ENCODE data around the gene AFTPH. TPM values are rescaled to one million over a fixed set of nuclear protein-coding genes. Genes with fewer than 3 reads are reported as not detected.

Gene AFTPH
- total RNA-seq, 1 experiment from 2014 or later: 42.2 TPM

DNA sequence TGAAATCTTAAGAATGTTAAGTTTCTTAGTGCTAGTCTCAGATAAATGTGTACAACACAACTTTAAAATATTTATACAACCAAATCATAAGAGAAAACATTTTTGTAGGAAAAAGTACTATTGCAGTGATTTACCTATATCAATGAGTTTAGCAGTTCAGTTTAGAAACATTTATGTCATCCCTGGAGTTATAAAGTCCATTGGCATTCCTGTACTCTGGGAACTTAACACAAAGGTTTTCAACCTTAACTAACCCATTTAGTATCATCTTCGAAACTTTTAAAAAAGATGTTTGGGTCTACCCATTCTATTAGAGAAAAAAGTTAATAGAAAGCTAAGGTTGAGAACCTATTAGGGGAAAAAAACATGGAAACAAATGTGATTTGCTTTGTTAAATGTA, 10.9 kb downstream of the AFTPH start:
- no peak for DNase-seq
- H3K27ac Mint-ChIP-seq (ENCODE audit: unreplicated experiment): no peak overlapping the region
- BruUV-seq (replicated peaks): no TSS peak
- intact Hi-C loops (cut with micrococcal nuclease; ENCODE audit: unreplicated experiment): loop anchor here (10.0 kb wide), 1 partner anchor 410 kb away; no protein-coding TSS in a partner anchor
- TF ChIP-seq, protein P1, sequence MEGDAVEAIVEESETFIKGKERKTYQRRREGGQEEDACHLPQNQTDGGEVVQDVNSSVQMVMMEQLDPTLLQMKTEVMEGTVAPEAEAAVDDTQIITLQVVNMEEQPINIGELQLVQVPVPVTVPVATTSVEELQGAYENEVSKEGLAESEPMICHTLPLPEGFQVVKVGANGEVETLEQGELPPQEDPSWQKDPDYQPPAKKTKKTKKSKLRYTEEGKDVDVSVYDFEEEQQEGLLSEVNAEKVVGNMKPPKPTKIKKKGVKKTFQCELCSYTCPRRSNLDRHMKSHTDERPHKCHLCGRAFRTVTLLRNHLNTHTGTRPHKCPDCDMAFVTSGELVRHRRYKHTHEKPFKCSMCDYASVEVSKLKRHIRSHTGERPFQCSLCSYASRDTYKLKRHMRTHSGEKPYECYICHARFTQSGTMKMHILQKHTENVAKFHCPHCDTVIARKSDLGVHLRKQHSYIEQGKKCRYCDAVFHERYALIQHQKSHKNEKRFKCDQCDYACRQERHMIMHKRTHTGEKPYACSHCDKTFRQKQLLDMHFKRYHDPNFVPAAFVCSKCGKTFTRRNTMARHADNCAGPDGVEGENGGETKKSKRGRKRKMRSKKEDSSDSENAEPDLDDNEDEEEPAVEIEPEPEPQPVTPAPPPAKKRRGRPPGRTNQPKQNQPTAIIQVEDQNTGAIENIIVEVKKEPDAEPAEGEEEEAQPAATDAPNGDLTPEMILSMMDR (IDR thresholded peaks at IDR 0.05; ENCODE audit: unreplicated experiment): no peak
- H3K9me3 Mint-ChIP-seq (ENCODE audit: low read depth, unreplicated experiment): no peaks in the 10 kb centered on the region
- peaks cover 42% of the 10 kb centered on the region for H3K4me1 Mint-ChIP-seq (ENCODE audit: low read depth, unreplicated experiment)
- no peaks in the 10 kb centered on the region for H3K36me3 Mint-ChIP-seq (ENCODE audit: insufficient read depth, unreplicated experiment)
- CTCF ChIA-PET: interaction anchor here (0.6 to 1.2 kb wide), 3 partner anchors 12 to 366 kb away, joined by 3 to 4 read pairs (median 4); no protein-coding TSS in a partner anchor
- no peak overlapping the region for H3K4me3 Mint-ChIP-seq (ENCODE audit: low read depth, unreplicated experiment)
- no peaks in the 10 kb centered on the region for H3K27me3 Mint-ChIP-seq (ENCODE audit: unreplicated experiment)

DNA sequence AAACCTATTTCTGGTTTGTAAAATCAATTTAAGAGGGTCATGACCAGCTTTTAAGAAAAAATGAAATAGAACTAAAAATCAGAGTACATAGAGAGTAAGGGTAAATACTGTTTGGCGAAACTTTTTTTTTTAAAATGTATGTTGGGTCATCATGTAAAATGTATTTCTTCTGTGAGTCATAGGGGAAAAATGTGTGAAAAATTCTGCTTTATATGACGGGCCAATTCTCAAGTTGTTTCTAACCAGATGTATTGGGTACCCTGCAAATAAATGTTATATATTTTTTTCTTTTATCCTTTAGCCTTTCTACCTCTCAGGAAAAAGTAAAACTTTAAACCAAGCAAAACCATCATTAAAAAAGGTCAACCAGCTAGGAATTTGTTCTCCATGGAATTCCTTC, 13.9 kb downstream of the AFTPH start:
- intact Hi-C loops (cut with micrococcal nuclease; ENCODE audit: unreplicated experiment): loop anchor here (10.0 kb wide), 1 partner anchor 413 kb away; no protein-coding TSS in a partner anchor
- H3K27ac Mint-ChIP-seq (ENCODE audit: unreplicated experiment): no peak overlapping the region
- TF ChIP-seq, protein P1 (IDR thresholded peaks at IDR 0.05; ENCODE audit: unreplicated experiment): no peak
- H3K4me3 Mint-ChIP-seq (ENCODE audit: low read depth, unreplicated experiment): no peak overlapping the region
- H3K9me3 Mint-ChIP-seq (ENCODE audit: low read depth, unreplicated experiment): no peaks in the 10 kb centered on the region
- H3K36me3 Mint-ChIP-seq (ENCODE audit: insufficient read depth, unreplicated experiment): no peaks in the 10 kb centered on the region
- no peaks in the 10 kb centered on the region for H3K27me3 Mint-ChIP-seq (ENCODE audit: unreplicated experiment)
- DNase-seq: no peak
- CTCF ChIA-PET: no interaction called here
- BruUV-seq (replicated peaks): no TSS peak
- peaks cover 32% of the 10 kb centered on the region for H3K4me1 Mint-ChIP-seq (ENCODE audit: low read depth, unreplicated experiment)

DNA sequence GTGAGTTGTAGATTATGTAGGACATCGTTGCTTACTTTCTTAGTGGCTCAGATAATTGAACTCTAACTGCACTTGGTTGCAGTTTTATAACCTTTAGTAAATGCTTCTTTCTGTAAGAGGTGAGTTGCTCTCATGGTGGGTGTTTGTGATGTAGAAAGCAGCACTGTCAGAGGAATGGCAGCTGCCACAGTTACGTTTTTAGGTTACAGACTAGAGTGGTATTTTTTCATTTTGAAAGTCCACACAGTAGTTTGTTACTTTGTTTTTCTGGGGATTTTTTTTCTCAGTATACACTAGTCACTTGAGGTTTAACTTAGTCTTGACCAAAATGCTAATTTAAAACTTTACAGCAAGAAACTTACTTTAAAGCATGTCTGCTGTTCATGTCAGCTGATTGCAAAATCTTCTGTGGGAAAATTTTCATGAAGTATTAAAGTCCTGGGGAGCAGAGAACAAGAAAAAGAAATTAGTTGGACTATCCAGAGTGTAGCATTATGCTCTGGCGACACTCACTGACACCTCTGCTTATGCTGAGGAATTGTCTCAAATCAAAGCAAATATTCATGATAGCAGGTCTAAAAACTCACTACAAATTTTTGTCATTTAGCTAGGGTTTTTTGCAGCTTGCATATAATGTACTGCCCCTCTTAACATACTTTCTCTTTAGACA, 14.8 kb downstream of the AFTPH start:
- H3K4me1 Mint-ChIP-seq (ENCODE audit: low read depth, unreplicated experiment): peaks cover 41% of the 10 kb centered on the region
- intact Hi-C loops (cut with micrococcal nuclease; ENCODE audit: unreplicated experiment): loop anchor here (10.0 kb wide), 1 partner anchor 414 kb away; no protein-coding TSS in a partner anchor
- no TSS peak for BruUV-seq (replicated peaks)
- no peak overlapping the region for H3K4me3 Mint-ChIP-seq (ENCODE audit: low read depth, unreplicated experiment)
- no peak overlapping the region for H3K27ac Mint-ChIP-seq (ENCODE audit: unreplicated experiment)
- CTCF ChIA-PET: interaction anchor here (0.6 to 2.3 kb wide), 2 partner anchors 13 to 610 kb away, joined by 3 to 6 read pairs; no protein-coding TSS in a partner anchor
- no peaks in the 10 kb centered on the region for H3K9me3 Mint-ChIP-seq (ENCODE audit: low read depth, unreplicated experiment)
- no peaks in the 10 kb centered on the region for H3K36me3 Mint-ChIP-seq (ENCODE audit: insufficient read depth, unreplicated experiment)
- no peak for DNase-seq
- TF ChIP-seq, protein P1 (IDR thresholded peaks at IDR 0.05; ENCODE audit: unreplicated experiment): no peak
- H3K27me3 Mint-ChIP-seq (ENCODE audit: unreplicated experiment): no peaks in the 10 kb centered on the region

DNA sequence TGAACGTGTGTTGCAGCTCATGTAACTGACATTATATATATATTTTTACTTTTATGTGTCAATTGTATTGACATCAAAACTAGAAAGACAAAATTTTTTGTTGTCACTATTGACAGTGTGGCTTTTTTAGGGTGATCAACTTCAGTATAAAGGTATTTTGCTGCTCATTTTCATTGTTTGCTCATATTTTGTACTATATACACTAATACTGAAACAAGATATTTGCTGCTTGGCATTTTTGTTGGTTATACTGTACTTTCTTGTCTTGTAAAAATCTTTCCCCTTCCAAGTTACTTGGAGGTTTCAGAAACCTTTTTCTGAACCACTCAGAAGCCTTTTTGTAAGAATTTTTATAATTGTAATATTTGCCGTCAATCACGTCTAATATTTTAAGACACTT, 16.5 kb downstream of the AFTPH start:
- BruUV-seq (replicated peaks): no TSS peak
- intact Hi-C loops (cut with micrococcal nuclease; ENCODE audit: unreplicated experiment): no loop called here
- no peak overlapping the region for H3K27ac Mint-ChIP-seq (ENCODE audit: unreplicated experiment)
- no peak for DNase-seq
- H3K9me3 Mint-ChIP-seq (ENCODE audit: low read depth, unreplicated experiment): no peaks in the 10 kb centered on the region
- H3K27me3 Mint-ChIP-seq (ENCODE audit: unreplicated experiment): no peaks in the 10 kb centered on the region
- CTCF ChIA-PET: interaction anchor here (1.3 to 2.3 kb wide), 2 partner anchors 15 to 16 kb away, joined by 3 to 6 read pairs; partner anchors contain the start of gene AFTPH
- TF ChIP-seq, protein P1 (IDR thresholded peaks at IDR 0.05; ENCODE audit: unreplicated experiment): no peak
- no peak overlapping the region for H3K4me3 Mint-ChIP-seq (ENCODE audit: low read depth, unreplicated experiment)
- H3K36me3 Mint-ChIP-seq (ENCODE audit: insufficient read depth, unreplicated experiment): no peaks in the 10 kb centered on the region
- peaks cover 42% of the 10 kb centered on the region for H3K4me1 Mint-ChIP-seq (ENCODE audit: low read depth, unreplicated experiment)

All from Calu3 (cell line).